Measurements from ENCODE around the gene APPL1.

Gene APPL1

GRCh38 chr3:57274845-57275244 lies 47.3 kb downstream of the APPL1 start:
- TF ChIP-seq ZBTB49 (tag by site-specific recombination; IDR thresholded peaks at IDR 0.05; ENCODE audit: low read depth): no peak
- TF ChIP-seq PRDM4 (tag by site-specific recombination; IDR thresholded peaks at IDR 0.05): no peak
- no peak for TF ChIP-seq BCL11A (tag by site-specific recombination; IDR thresholded peaks at IDR 0.05; ENCODE audit: low read depth)
- Histone ChIP-seq H3K4me3 (ENCODE audit: low read depth, low read length) (no peak overlapping the region), H3K27ac (ENCODE audit: extremely low read depth, low read depth, low read length) (no peak overlapping the region), H3K4me1 (ENCODE audit: control insufficient read depth, insufficient read depth, low read length) (no peaks in the 10 kb centered on the region), H3K9me3 (ENCODE audit: control insufficient read depth, insufficient read depth, low read depth, low read length) (no peaks in the 10 kb centered on the region), H3K36me3 (ENCODE audit: control insufficient read depth in 2 of 2, insufficient read depth in 1 of 2, low read length in 2 of 2) (peaks cover 8 to 40% of the 10 kb centered on the region in 2 experiments; a peak in 2 of 3 replicates)
- ChIA-PET CTCF (no interaction called here), POLR2A (no interaction called here)

- no peak for TF ChIP-seq ZBTB7A (tag by site-specific recombination; IDR thresholded peaks at IDR 0.05; ENCODE audit: low read depth)
- no peak for TF ChIP-seq EGR2 (tag by site-specific recombination; IDR thresholded peaks at IDR 0.05; ENCODE audit: low read depth)
- no peak for TF ChIP-seq ATF2 (tag by site-specific recombination; IDR thresholded peaks at IDR 0.05; ENCODE audit: low read depth)
- TF ChIP-seq TRIM28 (IDR thresholded peaks at IDR 0.05; ENCODE audit: borderline replicate concordance, low read length): no peak
- POLR2A ChIA-PET: no interaction called here
- Histone ChIP-seq H3K36me3 (ENCODE audit: control insufficient read depth in 2 of 2, insufficient read depth in 1 of 2, low read length in 2 of 2) (peaks cover 4 to 35% of the 10 kb centered on the region in 2 experiments; a peak in 2 of 3 replicates), H3K27ac (ENCODE audit: extremely low read depth, low read depth, low read length) (no peak overlapping the region), H3K9me3 (ENCODE audit: control insufficient read depth, insufficient read depth, low read depth, low read length) (no peaks in the 10 kb centered on the region), H3K4me3 (ENCODE audit: low read depth, low read length) (no peak overlapping the region), H3K4me1 (ENCODE audit: control insufficient read depth, insufficient read depth, low read length) (no peaks in the 10 kb centered on the region)
- CTCF ChIA-PET: no interaction called here
Measured at GRCh38 chr3:57275393-57275792, 47.9 kb downstream of the APPL1 start.

- TF ChIP-seq EGR2 (tag by site-specific recombination; IDR thresholded peaks at IDR 0.05; ENCODE audit: low read depth): no peak
- no peak for TF ChIP-seq ZBTB8A (tag by site-specific recombination; IDR thresholded peaks at IDR 0.05)
- TF ChIP-seq ZBTB44 (tag by site-specific recombination; IDR thresholded peaks at IDR 0.05): no peak
- no peak overlapping the region for H3K4me3 ChIP-seq (ENCODE audit: low read depth, low read length)
- ChIA-PET CTCF (no interaction called here), POLR2A (no interaction called here)
- H3K27ac ChIP-seq (ENCODE audit: extremely low read depth, low read depth, low read length): no peak overlapping the region
- no peaks in the 10 kb centered on the region for H3K4me1 ChIP-seq (ENCODE audit: control insufficient read depth, insufficient read depth, low read length)
- no peaks in the 10 kb centered on the region for H3K9me3 ChIP-seq (ENCODE audit: control insufficient read depth, insufficient read depth, low read depth, low read length)
- H3K36me3 ChIP-seq (ENCODE audit: control insufficient read depth in 2 of 2, insufficient read depth in 1 of 2, low read length in 2 of 2): peaks cover 4 to 25% of the 10 kb centered on the region in 2 experiments; a peak in 2 of 3 replicates
Measured at GRCh38 chr3:57278237-57278636, 50.7 kb downstream of the APPL1 start.

- Histone ChIP-seq H3K4me1 (ENCODE audit: control insufficient read depth, insufficient read depth, low read length) (no peaks in the 10 kb centered on the region), H3K36me3 (ENCODE audit: control insufficient read depth in 2 of 2, insufficient read depth in 1 of 2, low read length in 2 of 2) (peaks cover 0 to 17% of the 10 kb centered on the region in 2 experiments; a peak in 2 of 3 replicates), H3K27ac (ENCODE audit: extremely low read depth, low read depth, low read length) (no peak overlapping the region), H3K4me3 (ENCODE audit: low read depth, low read length) (no peak overlapping the region), H3K9me3 (ENCODE audit: control insufficient read depth, insufficient read depth, low read depth, low read length) (no peaks in the 10 kb centered on the region)
- CTCF ChIA-PET: interaction anchor here (0.6 kb wide), 1 partner anchor 43 kb away, joined by 3 read pairs; no protein-coding TSS in a partner anchor
- POLR2A ChIA-PET: no interaction called here
- TF ChIP-seq ZNF138 (tag by site-specific recombination; IDR thresholded peaks at IDR 0.05; ENCODE audit: borderline replicate concordance) (no peak), IKZF3 (tag by site-specific recombination; IDR thresholded peaks at IDR 0.05) (no peak), ZSCAN16 (tag by site-specific recombination; IDR thresholded peaks at IDR 0.05) (no peak), ZNF692 (tag by site-specific recombination; IDR thresholded peaks at IDR 0.05) (no peak), ZNF214 (tag by site-specific recombination; IDR thresholded peaks at IDR 0.05; ENCODE audit: borderline replicate concordance) (no peak), PATZ1 (tag by site-specific recombination; IDR thresholded peaks at IDR 0.05) (no peak), ZNF394 (tag by site-specific recombination; IDR thresholded peaks at IDR 0.05; ENCODE audit: borderline replicate concordance) (no peak)
Measured at GRCh38 chr3:57279685-57280084, 52.2 kb downstream of the APPL1 start.
